ENCODE data around the gene ZIC5. TPM values are rescaled to one million over a fixed set of nuclear protein-coding genes. Genes with fewer than 3 reads are reported as not detected.

Gene ZIC5
- total and polyA plus RNA-seq, 2 of the 4 experiments (the other 2 are of a cell fraction), result not detected

DNA sequence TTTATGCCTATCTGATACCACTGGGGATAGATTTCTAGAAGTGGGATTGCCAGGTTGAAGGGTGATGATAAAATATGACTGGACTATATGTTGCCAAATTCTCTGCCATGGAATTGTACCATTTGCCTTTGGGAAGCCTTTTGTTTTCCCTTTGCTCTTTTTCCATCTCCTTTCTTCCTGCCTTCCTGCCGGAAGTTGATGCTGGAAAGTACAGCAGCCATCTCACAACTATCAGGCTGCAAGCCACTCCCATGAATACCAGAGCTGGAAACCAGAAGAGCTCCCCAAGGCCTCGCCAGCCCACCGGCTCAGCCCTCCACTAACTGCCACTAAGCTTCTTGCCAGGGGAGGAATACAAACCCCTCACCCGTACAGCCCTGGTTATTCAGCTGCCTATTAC, 29.7 kb downstream of the ZIC5 start:
- no peak overlapping the region for H3K9ac ChIP-seq (ENCODE audit: low read depth, low read length)
- H3K27ac ChIP-seq (ENCODE audit: insufficient read depth, low read length), result no peak overlapping the region
- no peak overlapping the region for H2BK120ac ChIP-seq (ENCODE audit: low read depth, low read length)
- no peak overlapping the region for H2AK5ac ChIP-seq (ENCODE audit: low read depth, low read length)
- H3K18ac ChIP-seq (ENCODE audit: low read depth, low read length), result no peak overlapping the region
- H4K91ac ChIP-seq (ENCODE audit: insufficient read depth, low read depth, low read length), result no peak overlapping the region
- H2AK9ac ChIP-seq (replicated peaks; ENCODE audit: low read depth, low read length, poor library complexity), result no peak overlapping the region
- POLR2A ChIA-PET (ENCODE audit: unreplicated experiment), result no interaction called here
- H3K4me1 ChIP-seq (ENCODE audit: control insufficient read depth, insufficient read depth, low read length), result no peaks in the 10 kb centered on the region
- no peak overlapping the region for H4K5ac ChIP-seq (ENCODE audit: low read depth, low read length)
- in situ Hi-C loops (cut with MboI; ENCODE audit: low sequenced_read_pairs) (no loop called here), dilution Hi-C loops (cut with HindIII; ENCODE audit: low sequenced_read_pairs, unreplicated experiment) (no loop called here), intact Hi-C loops (cut with micrococcal nuclease) (no loop called here)
- H3K27me3 ChIP-seq (ENCODE audit: control insufficient read depth, insufficient read depth, low read length), result peaks cover 21% of the 10 kb centered on the region
- no peak overlapping the region for H3K4ac ChIP-seq (ENCODE audit: low read depth, low read length)
- H2AFZ ChIP-seq (replicated peaks; ENCODE audit: low read length, poor library complexity), result no peak overlapping the region
- 86% methylated on average over 1 of the region's 4 CpGs; no CpG with 5 or more reads in 1 of the 2 experiments for WGBS, 2 experiments (ENCODE audit: extremely low coverage in 2 of 2, insufficient read length in 1 of 2)
- H2BK5ac ChIP-seq (ENCODE audit: low read depth, low read length, poor library complexity, severe bottlenecking), result no peak overlapping the region
- H3K4me2 ChIP-seq (ENCODE audit: low read depth, low read length), result no peak overlapping the region
- H4K20me1 ChIP-seq (ENCODE audit: insufficient read depth, low read length), result no peaks in the 10 kb centered on the region; the same call in 1 of the 2 replicates
- DNase-seq, result no peak
- CTCF ChIA-PET, result no interaction called here
- no peaks in the 10 kb centered on the region for H3K79me1 ChIP-seq (ENCODE audit: low read depth in 1 of 2, low read length in 2 of 2)
- H3K56ac ChIP-seq (ENCODE audit: extremely low read depth, insufficient read depth, low read length), result no peak overlapping the region
- H2BK20ac ChIP-seq (ENCODE audit: low read depth, low read length), result no peak overlapping the region
- H3K4me3 ChIP-seq (ENCODE audit: insufficient read depth, low read depth, low read length), result no peak overlapping the region
- H3K9me3 ChIP-seq (ENCODE audit: control insufficient read depth, insufficient read depth, low read length), result no peaks in the 10 kb centered on the region
- no peaks in the 10 kb centered on the region for H3K9me1 ChIP-seq (ENCODE audit: insufficient read depth, low read length)
- no peak overlapping the region for H4K8ac ChIP-seq (ENCODE audit: low read depth in 2 of 2, low read length in 2 of 2)
- no peak for ATAC-seq (ENCODE audit: low read depth)
- TF ChIP-seq POLR2A (IDR thresholded peaks at IDR 0.05; ENCODE audit: low read depth, low read length), result no peak
- no peak for TF ChIP-seq MAFK (IDR thresholded peaks at IDR 0.05; ENCODE audit: low read depth, low read length)
- no peak for TF ChIP-seq MAZ (IDR thresholded peaks at IDR 0.05; ENCODE audit: borderline replicate concordance, low read depth, low read length)
- no peak for TF ChIP-seq RFX5 (IDR thresholded peaks at IDR 0.05; ENCODE audit: low read depth, low read length)
- TF ChIP-seq, protein P1, sequence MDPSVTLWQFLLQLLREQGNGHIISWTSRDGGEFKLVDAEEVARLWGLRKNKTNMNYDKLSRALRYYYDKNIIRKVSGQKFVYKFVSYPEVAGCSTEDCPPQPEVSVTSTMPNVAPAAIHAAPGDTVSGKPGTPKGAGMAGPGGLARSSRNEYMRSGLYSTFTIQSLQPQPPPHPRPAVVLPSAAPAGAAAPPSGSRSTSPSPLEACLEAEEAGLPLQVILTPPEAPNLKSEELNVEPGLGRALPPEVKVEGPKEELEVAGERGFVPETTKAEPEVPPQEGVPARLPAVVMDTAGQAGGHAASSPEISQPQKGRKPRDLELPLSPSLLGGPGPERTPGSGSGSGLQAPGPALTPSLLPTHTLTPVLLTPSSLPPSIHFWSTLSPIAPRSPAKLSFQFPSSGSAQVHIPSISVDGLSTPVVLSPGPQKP (IDR thresholded peaks at IDR 0.05; ENCODE audit: borderline replicate concordance, low read depth, low read length), result no peak
- TF ChIP-seq RCOR1 (IDR thresholded peaks at IDR 0.05; ENCODE audit: insufficient replicate concordance, low read length), result no peak
- TF ChIP-seq FOS (IDR thresholded peaks at IDR 0.05; ENCODE audit: low read depth, low read length), result no peak
- TF ChIP-seq, protein P2, sequence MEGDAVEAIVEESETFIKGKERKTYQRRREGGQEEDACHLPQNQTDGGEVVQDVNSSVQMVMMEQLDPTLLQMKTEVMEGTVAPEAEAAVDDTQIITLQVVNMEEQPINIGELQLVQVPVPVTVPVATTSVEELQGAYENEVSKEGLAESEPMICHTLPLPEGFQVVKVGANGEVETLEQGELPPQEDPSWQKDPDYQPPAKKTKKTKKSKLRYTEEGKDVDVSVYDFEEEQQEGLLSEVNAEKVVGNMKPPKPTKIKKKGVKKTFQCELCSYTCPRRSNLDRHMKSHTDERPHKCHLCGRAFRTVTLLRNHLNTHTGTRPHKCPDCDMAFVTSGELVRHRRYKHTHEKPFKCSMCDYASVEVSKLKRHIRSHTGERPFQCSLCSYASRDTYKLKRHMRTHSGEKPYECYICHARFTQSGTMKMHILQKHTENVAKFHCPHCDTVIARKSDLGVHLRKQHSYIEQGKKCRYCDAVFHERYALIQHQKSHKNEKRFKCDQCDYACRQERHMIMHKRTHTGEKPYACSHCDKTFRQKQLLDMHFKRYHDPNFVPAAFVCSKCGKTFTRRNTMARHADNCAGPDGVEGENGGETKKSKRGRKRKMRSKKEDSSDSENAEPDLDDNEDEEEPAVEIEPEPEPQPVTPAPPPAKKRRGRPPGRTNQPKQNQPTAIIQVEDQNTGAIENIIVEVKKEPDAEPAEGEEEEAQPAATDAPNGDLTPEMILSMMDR (conservative IDR thresholded peaks at IDR 0.05; ENCODE audit: low read depth, low read length), result no peak
- TF ChIP-seq, protein P3, sequence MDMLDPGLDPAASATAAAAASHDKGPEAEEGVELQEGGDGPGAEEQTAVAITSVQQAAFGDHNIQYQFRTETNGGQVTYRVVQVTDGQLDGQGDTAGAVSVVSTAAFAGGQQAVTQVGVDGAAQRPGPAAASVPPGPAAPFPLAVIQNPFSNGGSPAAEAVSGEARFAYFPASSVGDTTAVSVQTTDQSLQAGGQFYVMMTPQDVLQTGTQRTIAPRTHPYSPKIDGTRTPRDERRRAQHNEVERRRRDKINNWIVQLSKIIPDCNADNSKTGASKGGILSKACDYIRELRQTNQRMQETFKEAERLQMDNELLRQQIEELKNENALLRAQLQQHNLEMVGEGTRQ (IDR thresholded peaks at IDR 0.05; ENCODE audit: low read depth, low read length), result no peak
- no peak for TF ChIP-seq MXI1 (IDR thresholded peaks at IDR 0.05; ENCODE audit: borderline replicate concordance, low read depth, low read length)
- no peak for TF ChIP-seq NFE2L2 (IDR thresholded peaks at IDR 0.05; ENCODE audit: low read depth, low read length)
- TF ChIP-seq SMC3 (IDR thresholded peaks at IDR 0.05; ENCODE audit: low read depth, low read length), result no peak
- TF ChIP-seq CHD1 (IDR thresholded peaks at IDR 0.05; ENCODE audit: low read depth, low read length), result no peak
- no peak for TF ChIP-seq BHLHE40 (IDR thresholded peaks at IDR 0.05; ENCODE audit: low read depth, low read length)
- TF ChIP-seq RAD21 (IDR thresholded peaks at IDR 0.05; ENCODE audit: low read length), result no peak
- no peak for TF ChIP-seq CEBPB (IDR thresholded peaks at IDR 0.05; ENCODE audit: low read depth, low read length)
- no peak overlapping the region for H3K23ac ChIP-seq (ENCODE audit: low read depth, low read length)
- H3K36me3 ChIP-seq (ENCODE audit: control insufficient read depth, insufficient read depth, low read length), result no peaks in the 10 kb centered on the region
- BruUV-seq (replicated peaks), result no TSS peak
- no peak overlapping the region for H2BK15ac ChIP-seq (ENCODE audit: low read depth, low read length)
- H3K14ac ChIP-seq (replicated peaks; ENCODE audit: low read depth, low read length), result no peak overlapping the region
